Astrocyte of the cerebellum (primary cell): Measurements from ENCODE around the gene ESRRA.
"Not testable (repeated sequence)": the region's sequence is repeated elsewhere in the genome, so short reads cannot be mapped to it uniquely, and the experiment has no call there.

Experiments used
- DNase-seq: peaks from one replicate; pipeline ENCODE4 v3.0.0-alpha.2; 2011; ENCODE audit warnings: low read depth
- H3K4me3 ChIP-seq: 2 replicates; pipeline ENCODE4 v1.5.1; 2011; ENCODE audit warnings: mild to moderate bottlenecking, low read depth, low read length, moderate library complexity
- in situ Hi-C: cut with HindIII; loops from 2 replicates; pipeline ENCODE4 v1.10.0; 2017; ENCODE audit warnings: low sequenced_read_pairs
- TF ChIP-seq, protein P1 (sequence below): IDR thresholded peaks from 2 replicates; pipeline ENCODE4 v1.5.1; 2012; ENCODE audit warnings: low read length, low read depth, moderate library complexity, mild to moderate bottlenecking; ENCODE audit errors: missing control alignments

Gene ESRRA

DNA sequence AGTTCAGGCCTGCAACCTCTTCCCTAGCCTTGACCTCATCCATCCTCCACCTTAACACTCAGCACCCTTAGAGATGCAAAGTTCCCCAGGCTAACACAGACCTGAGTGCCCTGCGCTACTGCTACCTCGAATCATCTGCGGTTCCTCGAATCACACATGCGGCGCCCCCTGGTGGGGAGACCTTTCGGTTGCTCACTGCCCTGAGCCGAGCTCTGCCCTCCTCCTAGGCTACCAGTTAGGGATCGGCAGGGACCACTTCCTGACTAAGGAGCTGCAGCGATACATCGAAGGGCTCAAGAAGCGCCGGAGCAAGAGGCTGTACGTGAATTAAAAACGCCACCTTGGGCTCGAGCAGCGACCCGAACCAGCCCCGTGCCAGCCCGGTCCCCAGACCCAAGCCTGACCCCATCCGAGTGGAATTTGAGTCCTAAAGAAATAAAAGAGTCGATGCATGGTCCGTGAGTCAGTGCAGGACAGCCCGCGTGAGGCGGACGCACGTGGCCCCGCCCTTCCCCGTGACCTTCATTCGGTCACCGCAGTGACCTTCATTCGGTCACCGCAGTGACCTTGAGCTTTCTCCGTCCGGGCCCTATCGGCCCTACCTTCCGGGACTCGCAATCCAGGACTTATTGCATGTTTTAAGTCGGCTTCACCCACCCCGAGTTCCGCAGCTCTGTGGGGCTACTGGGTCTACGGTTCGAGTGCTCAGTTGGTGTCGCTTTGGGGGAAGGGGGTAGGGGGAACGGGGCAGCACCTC lies 830 bp upstream of the ESRRA start:
- peak; percentile 59 for DNase-seq
- in situ Hi-C loops: no loop called here
- TF ChIP-seq, protein P1, sequence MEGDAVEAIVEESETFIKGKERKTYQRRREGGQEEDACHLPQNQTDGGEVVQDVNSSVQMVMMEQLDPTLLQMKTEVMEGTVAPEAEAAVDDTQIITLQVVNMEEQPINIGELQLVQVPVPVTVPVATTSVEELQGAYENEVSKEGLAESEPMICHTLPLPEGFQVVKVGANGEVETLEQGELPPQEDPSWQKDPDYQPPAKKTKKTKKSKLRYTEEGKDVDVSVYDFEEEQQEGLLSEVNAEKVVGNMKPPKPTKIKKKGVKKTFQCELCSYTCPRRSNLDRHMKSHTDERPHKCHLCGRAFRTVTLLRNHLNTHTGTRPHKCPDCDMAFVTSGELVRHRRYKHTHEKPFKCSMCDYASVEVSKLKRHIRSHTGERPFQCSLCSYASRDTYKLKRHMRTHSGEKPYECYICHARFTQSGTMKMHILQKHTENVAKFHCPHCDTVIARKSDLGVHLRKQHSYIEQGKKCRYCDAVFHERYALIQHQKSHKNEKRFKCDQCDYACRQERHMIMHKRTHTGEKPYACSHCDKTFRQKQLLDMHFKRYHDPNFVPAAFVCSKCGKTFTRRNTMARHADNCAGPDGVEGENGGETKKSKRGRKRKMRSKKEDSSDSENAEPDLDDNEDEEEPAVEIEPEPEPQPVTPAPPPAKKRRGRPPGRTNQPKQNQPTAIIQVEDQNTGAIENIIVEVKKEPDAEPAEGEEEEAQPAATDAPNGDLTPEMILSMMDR: peak; percentile 88
- H3K4me3 ChIP-seq: peak overlapping the region; percentile 58

DNA sequence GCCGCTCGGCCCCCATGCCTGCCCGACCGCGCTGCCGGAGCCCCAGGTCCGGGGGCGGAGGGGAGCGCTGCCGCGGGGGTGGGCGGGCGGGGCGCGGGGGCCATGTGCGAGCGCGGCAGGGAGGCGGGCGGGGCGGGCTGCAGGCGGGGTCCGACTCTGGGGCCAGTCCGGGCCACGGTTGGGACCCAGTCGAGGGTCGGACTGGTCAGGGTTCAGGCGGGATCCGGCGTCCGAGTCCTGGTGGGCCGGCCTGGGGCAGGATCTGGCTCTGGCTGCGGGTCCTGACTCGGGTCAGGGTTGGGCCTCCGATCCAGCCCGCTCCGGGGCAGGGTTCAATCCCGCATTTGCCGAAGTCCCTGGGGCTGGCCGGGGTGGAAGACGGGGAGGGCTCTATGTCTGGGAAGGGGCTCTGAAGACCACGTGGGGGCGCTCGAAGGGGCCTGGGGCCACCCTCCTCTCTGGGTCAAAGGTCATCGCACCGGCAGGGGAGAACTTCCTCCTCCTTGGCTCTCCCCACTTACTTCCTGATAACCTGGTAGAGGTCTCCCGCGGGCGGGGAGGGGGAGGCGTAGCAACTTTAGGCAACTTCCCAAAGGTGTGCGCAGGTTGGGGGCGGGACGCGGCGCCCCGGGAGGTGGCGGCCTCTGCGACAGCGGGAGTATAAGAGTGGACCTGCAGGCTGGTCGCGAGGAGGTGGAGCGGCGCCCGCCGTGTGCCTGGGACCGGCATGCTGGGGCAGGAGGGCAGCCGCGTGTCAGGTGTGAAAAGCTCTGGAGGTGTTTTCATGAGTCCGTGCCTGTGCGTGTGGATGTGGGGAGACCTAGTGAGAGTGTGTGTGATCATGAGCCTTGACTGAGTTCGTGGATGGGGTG lies 603 bp downstream of the ESRRA start:
- TF ChIP-seq, protein P1: peak; percentile 39
- H3K4me3 ChIP-seq: peak overlapping the region; percentile 58
- DNase-seq: no peak
- in situ Hi-C loops: no loop called here

DNA sequence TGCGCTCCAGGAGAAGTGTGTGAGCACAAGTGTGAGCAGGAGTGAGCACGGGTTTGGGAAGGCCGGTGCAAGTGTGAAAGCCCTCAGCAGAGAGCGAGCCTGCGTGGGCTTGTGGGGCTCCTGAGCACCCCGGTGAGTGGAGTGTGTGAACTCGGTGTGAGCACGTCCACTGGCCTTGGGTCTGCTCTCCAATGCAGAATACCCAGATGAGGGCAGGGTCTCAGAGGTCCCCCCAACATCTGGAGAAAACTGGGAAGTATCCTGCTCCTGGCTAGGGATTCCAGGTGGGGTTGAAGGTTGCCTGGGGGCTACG lies 1.2 kb downstream of the ESRRA start:
- DNase-seq: no peak
- in situ Hi-C loops: no loop called here

GRCh38 chr11:64306876-64307622 lies 1.7 kb downstream of the ESRRA start:
- peak overlapping the region; percentile 58 for H3K4me3 ChIP-seq
- in situ Hi-C loops: no loop called here
- TF ChIP-seq, protein P1: no peak
- DNase-seq: no peak

More for the DNA sequence above, 1.2 kb downstream of the ESRRA start:
- TF ChIP-seq, protein P1: no peak
- peak overlapping the region; percentile 58 for H3K4me3 ChIP-seq

GRCh38 chr11:64307795-64308194 lies 2.5 kb downstream of the ESRRA start:
- DNase-seq, H3K4me3 ChIP-seq, in situ Hi-C loops: not testable (repeated sequence)

DNA sequence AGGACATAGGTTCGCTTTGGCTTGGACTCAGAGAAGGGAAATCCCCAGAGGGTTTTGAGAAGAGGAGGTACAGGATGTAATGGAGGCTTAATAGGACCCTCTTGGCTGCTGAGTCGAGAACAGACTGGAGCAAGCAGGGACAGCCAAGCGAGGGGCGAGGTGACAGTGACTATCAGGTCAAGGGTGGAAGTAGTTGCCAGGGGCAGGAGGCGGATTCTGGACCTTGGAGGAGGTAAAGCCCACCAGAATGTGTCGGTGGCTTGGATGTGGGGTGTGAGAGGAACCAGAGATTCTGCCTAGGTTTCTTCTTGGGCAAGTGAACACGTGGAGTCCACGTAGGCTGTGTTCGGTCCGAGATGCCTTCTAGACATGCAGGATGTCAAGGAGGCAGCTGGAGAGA lies 7.6 kb downstream of the ESRRA start:
- no peak for DNase-seq
- TF ChIP-seq, protein P1: no peak
- no peak overlapping the region for H3K4me3 ChIP-seq
- in situ Hi-C loops: no loop called here
